Suprapubic skin (tissue), 4 donors: ENCODE measurements around the gene LGALS8. TPM values are rescaled to one million over a fixed set of nuclear protein-coding genes. Genes with fewer than 3 reads are reported as not detected.

Source experiments
- DNase-seq, 2 donors: peaks; one replicate each; pipeline ENCODE4 v3.0.0-alpha.2; 2019; ENCODE audit warnings: low spot score in 2 of 2
- H3K27ac ChIP-seq: fragments of 200-600 bp; sonication (generic); one replicate; pipeline ENCODE4 v1.5.1; 2019
- H3K27me3 ChIP-seq: fragments of 200-600 bp; sonication (generic); one replicate; pipeline ENCODE4 v1.5.1; 2019
- H3K36me3 ChIP-seq: fragments of 200-600 bp; sonication (generic); one replicate; pipeline ENCODE4 v1.5.1; 2019
- H3K4me1 ChIP-seq: fragments of 200-600 bp; sonication (generic); one replicate; pipeline ENCODE4 v1.5.1; 2019
- H3K4me3 ChIP-seq: fragments of 200-600 bp; sonication (generic); one replicate; pipeline ENCODE4 v1.5.1; 2019; ENCODE audit warnings: mild to moderate bottlenecking
- H3K9me3 ChIP-seq: fragments of 200-600 bp; sonication (generic); one replicate; pipeline ENCODE4 v1.5.1; 2019
- CTCF ChIP-seq, 2 donors: fragments of 200-600 bp in 1 of 2; fragments of 450-650 bp in 1 of 2; sonication (generic) in 1 of 2; IDR thresholded peaks; one replicate each; pipeline ENCODE4 v1.5.1; 2016 to 2019; ENCODE audit warnings: antibody characterized with exemption in 2 of 2, mild to moderate bottlenecking in 1 of 2, moderate library complexity in 1 of 2
- EP300 ChIP-seq: sonication (generic); formaldehyde crosslinking; IDR thresholded peaks from one replicate; pipeline ENCODE4 v1.6.1; 2017; ENCODE audit warnings: antibody characterized with exemption
- POLR2A ChIP-seq, 2 donors: fragments of 450-650 bp; IDR thresholded peaks; one replicate each; pipeline ENCODE4 v1.6.1; 2017; ENCODE audit warnings: antibody characterized with exemption in 2 of 2, mild to moderate bottlenecking in 2 of 2, moderate library complexity in 2 of 2
- POLR2AphosphoS5 ChIP-seq, 3 donors: sonication (generic); formaldehyde crosslinking; IDR thresholded peaks; one replicate each; pipeline ENCODE4 v1.6.1; 2017; ENCODE audit warnings: antibody characterized with exemption in 3 of 3
- WGBS: methylation state at CpG from one replicate; pipeline ENCODE4 v1.1.5; 2018; 5-methylcytosine and 5-hydroxymethylcytosine counted together
- total RNA-seq, 4 donors: library from RNA; depleted of rRNA; stranded (reverse); fragments of >200 nt; gene quantifications; one replicate each; pipeline ENCODE4 v1.1.0, GENCODE V29; 2016

Gene LGALS8
- total RNA-seq, 4 donors from 2014 or later, result 70.2 to 280 (median 99.3) TPM

GRCh38 chr1:236489710-236490377 lies 33.9 kb upstream of the LGALS8 start:
- WGBS, result 25% methylated on average over 11 of the region's 11 CpGs
- no peak for DNase-seq
- no peak for TF ChIP-seq POLR2AphosphoS5 (IDR thresholded peaks at IDR 0.05)
- no peak for TF ChIP-seq POLR2A (IDR thresholded peaks at IDR 0.05)
- no peak for TF ChIP-seq EP300
- peak; percentile 45 to 47 for TF ChIP-seq CTCF (IDR thresholded peaks at IDR 0.05)
- H3K9me3 ChIP-seq, result no peaks in the 10 kb centered on the region
- H3K27ac ChIP-seq, result no peak overlapping the region
- H3K36me3 ChIP-seq, result no peaks in the 10 kb centered on the region
- H3K4me3 ChIP-seq, result no peak overlapping the region
- H3K27me3 ChIP-seq, result no peaks in the 10 kb centered on the region
- peaks cover 5% of the 10 kb centered on the region for H3K4me1 ChIP-seq

- Histone ChIP-seq H3K27ac (no peak overlapping the region), H3K4me3 (no peak overlapping the region), H3K36me3 (no peaks in the 10 kb centered on the region), H3K27me3 (no peaks in the 10 kb centered on the region), H3K9me3 (no peaks in the 10 kb centered on the region), H3K4me1 (peaks cover 5% of the 10 kb centered on the region)
- TF ChIP-seq CTCF (IDR thresholded peaks at IDR 0.05) (no peak), POLR2A (IDR thresholded peaks at IDR 0.05) (no peak), POLR2AphosphoS5 (IDR thresholded peaks at IDR 0.05) (no peak), EP300 (no peak)
- no peak for DNase-seq
- WGBS, result 70% methylated on average over 9 of the region's 10 CpGs
Observed at GRCh38 chr1:236491469-236492136, 32.2 kb upstream of the LGALS8 start.

- no peaks in the 10 kb centered on the region for H3K9me3 ChIP-seq
- 100% methylated on average over 2 of the region's 2 CpGs for WGBS
- no peak for TF ChIP-seq POLR2A (IDR thresholded peaks at IDR 0.05)
- TF ChIP-seq POLR2AphosphoS5 (IDR thresholded peaks at IDR 0.05), result no peak
- no peak for TF ChIP-seq CTCF (IDR thresholded peaks at IDR 0.05)
- no peak for TF ChIP-seq EP300
- H3K36me3 ChIP-seq, result no peaks in the 10 kb centered on the region
- peaks cover 5% of the 10 kb centered on the region for H3K4me1 ChIP-seq
- no peak overlapping the region for H3K4me3 ChIP-seq
- H3K27me3 ChIP-seq, result no peaks in the 10 kb centered on the region
- no peak for DNase-seq
- no peak overlapping the region for H3K27ac ChIP-seq
Observed at GRCh38 chr1:236492378-236492777, 31.4 kb upstream of the LGALS8 start.

- Histone ChIP-seq H3K27ac (no peak overlapping the region), H3K9me3 (no peaks in the 10 kb centered on the region), H3K27me3 (no peaks in the 10 kb centered on the region), H3K36me3 (no peaks in the 10 kb centered on the region), H3K4me3 (no peak overlapping the region), H3K4me1 (peaks cover 5% of the 10 kb centered on the region)
- 88% methylated on average over 11 of the region's 11 CpGs for WGBS
- no peak for TF ChIP-seq CTCF (IDR thresholded peaks at IDR 0.05)
- no peak for TF ChIP-seq POLR2AphosphoS5 (IDR thresholded peaks at IDR 0.05)
- no peak for TF ChIP-seq EP300
- TF ChIP-seq POLR2A (IDR thresholded peaks at IDR 0.05), result no peak
- no peak for DNase-seq
Observed at GRCh38 chr1:236494082-236494481, 29.7 kb upstream of the LGALS8 start.
